ENCODE results near the gene DPP7.

DNA sequence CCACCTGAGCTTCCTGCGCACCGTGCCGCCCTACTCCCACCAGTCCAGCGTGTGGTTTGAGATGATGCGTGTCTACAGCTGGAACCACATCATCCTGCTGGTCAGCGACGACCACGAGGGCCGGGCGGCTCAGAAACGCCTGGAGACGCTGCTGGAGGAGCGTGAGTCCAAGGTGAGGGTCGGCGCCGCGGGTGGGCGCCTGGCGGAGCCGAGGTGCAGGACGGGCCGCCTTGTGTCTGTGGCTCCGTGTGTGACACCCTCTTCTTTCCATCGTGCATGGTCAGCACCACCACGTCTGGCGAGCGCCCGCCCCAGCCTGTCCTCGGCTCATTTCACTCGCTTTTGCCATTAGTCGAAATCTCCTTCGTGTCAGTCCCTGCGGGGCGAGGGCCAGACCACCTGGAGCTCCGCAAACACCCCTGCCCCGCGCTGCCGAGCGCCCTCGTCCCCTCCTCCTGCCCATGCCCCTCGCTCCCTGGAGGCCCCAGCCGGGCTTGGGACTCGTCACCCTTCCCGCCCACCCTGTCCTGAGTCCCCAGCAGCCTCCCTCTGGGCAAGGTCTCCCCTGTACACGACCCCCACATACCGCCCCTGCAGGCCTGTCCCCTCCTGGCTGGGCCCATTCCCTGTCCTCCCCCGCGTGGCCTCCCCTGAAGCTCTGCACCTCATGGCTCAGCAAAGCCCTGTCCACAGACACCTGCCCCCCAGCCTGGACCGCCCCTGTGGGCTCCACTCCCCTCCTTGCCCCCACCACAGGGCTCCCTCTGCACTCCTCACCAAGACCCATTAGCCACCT, 31.4 kb upstream of the DPP7 start:
- TF ChIP-seq, protein P1, sequence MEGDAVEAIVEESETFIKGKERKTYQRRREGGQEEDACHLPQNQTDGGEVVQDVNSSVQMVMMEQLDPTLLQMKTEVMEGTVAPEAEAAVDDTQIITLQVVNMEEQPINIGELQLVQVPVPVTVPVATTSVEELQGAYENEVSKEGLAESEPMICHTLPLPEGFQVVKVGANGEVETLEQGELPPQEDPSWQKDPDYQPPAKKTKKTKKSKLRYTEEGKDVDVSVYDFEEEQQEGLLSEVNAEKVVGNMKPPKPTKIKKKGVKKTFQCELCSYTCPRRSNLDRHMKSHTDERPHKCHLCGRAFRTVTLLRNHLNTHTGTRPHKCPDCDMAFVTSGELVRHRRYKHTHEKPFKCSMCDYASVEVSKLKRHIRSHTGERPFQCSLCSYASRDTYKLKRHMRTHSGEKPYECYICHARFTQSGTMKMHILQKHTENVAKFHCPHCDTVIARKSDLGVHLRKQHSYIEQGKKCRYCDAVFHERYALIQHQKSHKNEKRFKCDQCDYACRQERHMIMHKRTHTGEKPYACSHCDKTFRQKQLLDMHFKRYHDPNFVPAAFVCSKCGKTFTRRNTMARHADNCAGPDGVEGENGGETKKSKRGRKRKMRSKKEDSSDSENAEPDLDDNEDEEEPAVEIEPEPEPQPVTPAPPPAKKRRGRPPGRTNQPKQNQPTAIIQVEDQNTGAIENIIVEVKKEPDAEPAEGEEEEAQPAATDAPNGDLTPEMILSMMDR (IDR thresholded peaks at IDR 0.05): no peak
- no peak for TF ChIP-seq POLR2AphosphoS5 (IDR thresholded peaks at IDR 0.05; ENCODE audit: insufficient read depth in 1 of 2, low read depth in 1 of 2)
- TF ChIP-seq POLR2A (IDR thresholded peaks at IDR 0.05): no peak

Data from vagina (tissue), 2 donors.